WERI-Rb-1 (cell line): ENCODE measurements around the gene OMP.
A peak's percentile ranks its signal among the peaks of the same experiment; 100 is the strongest.

Source experiments
- DNase-seq: peaks from one replicate; pipeline ENCODE4 v3.0.0-alpha.2; 2020
- H3K27ac ChIP-seq: fragments of 250-450 bp; sonication (Bioruptor Pico); 2 replicates; pipeline ENCODE4 v1.5.1; 2020; ENCODE audit warnings: mild to moderate bottlenecking, moderate library complexity
- H3K27me3 ChIP-seq: fragments of 250-450 bp; sonication (Bioruptor Pico); 2 replicates; pipeline ENCODE4 v1.5.1; 2021; ENCODE audit warnings: mild to moderate bottlenecking, low read depth, moderate library complexity; ENCODE audit not compliant: insufficient read depth, severe bottlenecking
- H3K36me3 ChIP-seq: fragments of 250-450 bp; sonication (Bioruptor Pico); 2 replicates; pipeline ENCODE4 v1.5.1; 2020; ENCODE audit warnings: mild to moderate bottlenecking, moderate library complexity
- H3K4me3 ChIP-seq: 2 replicates; pipeline ENCODE4 v1.5.1; 2011; ENCODE audit warnings: low read depth, mild to moderate bottlenecking, control low read depth, low read length
- H3K9me3 ChIP-seq: fragments of 250-450 bp; sonication (Bioruptor Pico); 2 replicates; pipeline ENCODE4 v1.5.1; 2021; ENCODE audit warnings: mild to moderate bottlenecking, moderate library complexity; ENCODE audit not compliant: severe bottlenecking
- TF ChIP-seq, protein P1 (sequence below): IDR thresholded peaks from 2 replicates; pipeline ENCODE4 v1.5.1; 2011; ENCODE audit warnings: low read depth, mild to moderate bottlenecking, control low read depth, inconsistent platforms, low read length

OMP gene

DNA sequence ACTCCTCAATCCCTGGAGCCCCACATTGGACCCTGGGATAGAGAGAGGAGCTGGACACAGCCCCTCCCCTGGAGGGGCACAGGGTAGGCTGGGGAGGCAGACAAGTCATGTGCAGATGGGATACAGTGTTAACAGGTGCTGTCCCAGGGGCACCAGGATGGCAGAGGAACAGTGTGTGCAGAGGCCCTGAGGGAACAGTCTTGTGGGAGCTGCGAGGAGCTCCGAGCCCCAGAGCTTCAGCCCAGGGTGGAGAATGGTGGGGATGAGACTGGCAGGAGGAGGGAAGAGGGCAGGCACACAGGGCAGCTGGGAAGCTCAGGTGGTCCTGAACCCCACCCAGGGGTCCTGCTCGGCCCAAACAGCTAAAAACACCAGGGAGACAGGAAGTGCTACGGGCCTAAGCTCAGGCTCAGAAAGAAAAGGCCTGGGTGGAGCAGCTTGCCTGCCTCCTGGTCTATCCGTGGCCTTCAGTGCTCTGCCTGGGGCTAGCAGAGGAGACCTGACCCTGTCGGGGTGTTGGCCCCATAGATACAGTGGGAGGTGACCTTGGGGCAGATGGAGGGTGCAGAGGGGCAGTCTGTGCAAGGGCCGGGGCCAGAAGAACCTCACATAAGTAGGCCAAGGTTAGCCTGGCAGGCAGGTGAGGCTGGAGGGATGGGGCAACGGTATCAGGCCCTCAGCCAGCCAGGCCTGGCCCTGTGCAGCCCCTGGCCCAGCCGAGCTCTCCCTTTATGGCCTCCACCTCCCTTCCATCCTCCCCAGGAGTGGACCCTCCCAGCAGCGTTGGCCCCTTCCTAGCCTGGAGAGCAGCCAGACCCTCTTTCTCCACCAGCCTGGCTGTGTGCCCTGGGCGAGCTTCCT is 20.4 kb upstream of the OMP start:
- H3K4me3 ChIP-seq: no peak overlapping the region
- peaks cover 5% of the 10 kb centered on the region for H3K9me3 ChIP-seq
- no peak overlapping the region for H3K27ac ChIP-seq
- no peaks in the 10 kb centered on the region for H3K27me3 ChIP-seq
- TF ChIP-seq, protein P1, sequence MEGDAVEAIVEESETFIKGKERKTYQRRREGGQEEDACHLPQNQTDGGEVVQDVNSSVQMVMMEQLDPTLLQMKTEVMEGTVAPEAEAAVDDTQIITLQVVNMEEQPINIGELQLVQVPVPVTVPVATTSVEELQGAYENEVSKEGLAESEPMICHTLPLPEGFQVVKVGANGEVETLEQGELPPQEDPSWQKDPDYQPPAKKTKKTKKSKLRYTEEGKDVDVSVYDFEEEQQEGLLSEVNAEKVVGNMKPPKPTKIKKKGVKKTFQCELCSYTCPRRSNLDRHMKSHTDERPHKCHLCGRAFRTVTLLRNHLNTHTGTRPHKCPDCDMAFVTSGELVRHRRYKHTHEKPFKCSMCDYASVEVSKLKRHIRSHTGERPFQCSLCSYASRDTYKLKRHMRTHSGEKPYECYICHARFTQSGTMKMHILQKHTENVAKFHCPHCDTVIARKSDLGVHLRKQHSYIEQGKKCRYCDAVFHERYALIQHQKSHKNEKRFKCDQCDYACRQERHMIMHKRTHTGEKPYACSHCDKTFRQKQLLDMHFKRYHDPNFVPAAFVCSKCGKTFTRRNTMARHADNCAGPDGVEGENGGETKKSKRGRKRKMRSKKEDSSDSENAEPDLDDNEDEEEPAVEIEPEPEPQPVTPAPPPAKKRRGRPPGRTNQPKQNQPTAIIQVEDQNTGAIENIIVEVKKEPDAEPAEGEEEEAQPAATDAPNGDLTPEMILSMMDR: no peak
- H3K36me3 ChIP-seq: no peaks in the 10 kb centered on the region
- no peak for DNase-seq

DNA sequence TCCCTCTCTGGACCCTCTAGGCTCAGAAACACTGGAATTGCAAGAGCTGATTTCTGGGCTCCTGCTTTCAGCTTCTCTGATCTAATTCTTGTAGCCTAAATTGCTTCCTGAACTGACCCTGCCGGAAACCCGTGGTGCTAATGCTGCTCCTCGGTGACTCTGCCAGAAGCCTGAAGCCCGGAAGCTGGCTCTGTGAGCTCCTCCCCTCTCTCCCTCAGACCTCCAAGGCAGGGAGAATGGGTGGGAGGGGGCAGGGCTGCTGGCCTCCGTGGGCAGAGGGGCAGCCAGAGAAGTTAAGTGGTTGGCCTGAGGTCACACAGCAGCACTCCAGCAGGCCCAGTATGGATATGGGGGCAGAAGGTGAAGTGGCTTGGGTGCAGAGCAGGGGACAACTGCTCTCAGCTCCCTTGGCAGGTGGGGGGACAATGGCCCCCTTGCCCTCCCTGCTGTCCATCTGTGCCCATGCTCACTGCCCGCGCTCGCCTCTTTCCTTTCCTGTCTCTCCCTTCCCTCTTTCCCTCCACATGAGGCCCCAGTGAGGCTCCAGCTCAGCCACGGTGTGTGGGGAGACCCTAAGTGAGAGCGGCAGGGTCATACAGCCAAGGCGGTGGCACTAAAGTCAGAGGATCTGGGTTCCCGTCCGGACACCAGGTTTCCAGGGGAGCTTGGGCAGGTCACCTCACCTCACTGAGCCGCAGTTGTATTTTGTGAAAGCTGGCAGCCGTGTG is 19.6 kb upstream of the OMP start:
- H3K4me3 ChIP-seq: no peak overlapping the region
- H3K36me3 ChIP-seq: no peaks in the 10 kb centered on the region
- H3K27me3 ChIP-seq: no peaks in the 10 kb centered on the region
- DNase-seq: peak; percentile 2
- TF ChIP-seq, protein P1: no peak
- no peak overlapping the region for H3K27ac ChIP-seq
- H3K9me3 ChIP-seq: peaks cover 5% of the 10 kb centered on the region

DNA sequence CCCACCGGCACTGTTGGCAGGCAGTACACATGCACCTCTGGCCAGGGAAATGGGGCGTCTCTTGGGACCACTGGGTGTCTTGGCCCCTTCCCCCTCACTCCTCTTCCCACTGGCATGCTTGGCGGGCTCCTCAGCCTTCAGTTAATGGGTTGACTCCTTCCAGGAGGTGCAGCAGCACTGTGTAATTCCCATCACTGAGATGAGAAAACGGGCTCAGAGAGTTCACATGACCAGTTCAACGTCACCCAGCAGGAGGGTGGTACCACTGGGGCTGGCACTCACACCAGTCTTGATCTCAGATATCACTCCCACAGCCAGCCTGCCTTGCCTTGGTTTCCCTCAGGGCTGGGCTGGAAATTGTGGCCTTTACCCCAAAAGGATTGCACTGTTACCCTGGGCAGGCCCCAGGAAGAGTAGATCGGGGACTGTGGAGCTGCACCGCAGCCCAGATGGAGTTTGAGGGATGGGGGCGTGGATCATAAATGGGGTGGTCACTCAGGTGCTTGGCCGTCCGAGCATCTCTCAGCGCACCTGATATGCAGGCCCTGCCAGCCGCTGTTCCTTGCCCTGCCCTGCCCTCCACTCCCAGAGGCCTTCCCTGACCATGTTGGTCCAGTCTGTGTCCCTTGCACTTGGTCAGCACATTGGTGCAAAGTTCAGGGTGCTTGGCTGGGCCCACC is 18.9 kb upstream of the OMP start:
- TF ChIP-seq, protein P1: no peak
- no peaks in the 10 kb centered on the region for H3K9me3 ChIP-seq
- H3K36me3 ChIP-seq: no peaks in the 10 kb centered on the region
- H3K27ac ChIP-seq: no peak overlapping the region
- H3K27me3 ChIP-seq: no peaks in the 10 kb centered on the region
- DNase-seq: no peak
- H3K4me3 ChIP-seq: no peak overlapping the region

DNA sequence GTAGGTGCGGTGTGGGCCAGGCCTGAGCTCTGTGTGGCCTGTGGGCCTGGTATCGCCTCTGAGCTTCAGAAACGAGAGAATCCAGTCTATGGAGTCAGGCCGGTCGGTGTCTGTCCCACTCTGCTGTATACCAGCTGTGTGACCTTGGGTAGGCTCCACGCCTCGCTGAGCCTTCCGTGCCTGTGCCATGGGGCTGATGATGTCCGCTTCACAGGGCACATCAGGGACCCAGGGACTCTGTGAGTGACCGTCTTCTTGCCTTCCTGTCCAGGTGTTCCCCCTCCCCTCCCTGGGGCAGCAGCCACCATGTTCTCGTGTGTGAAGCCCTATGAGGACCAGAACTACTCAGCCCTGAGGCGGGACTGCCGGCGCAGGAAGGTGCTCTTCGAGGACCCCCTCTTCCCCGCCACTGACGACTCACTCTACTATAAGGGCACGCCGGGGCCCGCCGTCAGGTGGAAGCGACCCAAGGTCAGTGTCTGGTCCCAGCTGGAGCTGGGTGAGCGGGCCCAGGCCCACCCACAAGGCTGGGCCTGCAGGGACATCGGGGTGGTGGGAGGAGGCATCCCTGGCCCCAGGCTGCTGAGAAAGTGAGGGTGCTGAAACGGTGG is 18.0 kb upstream of the OMP start:
- no peak overlapping the region for H3K27ac ChIP-seq
- H3K27me3 ChIP-seq: no peaks in the 10 kb centered on the region
- DNase-seq: peak; percentile 4
- H3K9me3 ChIP-seq: no peaks in the 10 kb centered on the region
- TF ChIP-seq, protein P1: no peak
- no peak overlapping the region for H3K4me3 ChIP-seq
- no peaks in the 10 kb centered on the region for H3K36me3 ChIP-seq

DNA sequence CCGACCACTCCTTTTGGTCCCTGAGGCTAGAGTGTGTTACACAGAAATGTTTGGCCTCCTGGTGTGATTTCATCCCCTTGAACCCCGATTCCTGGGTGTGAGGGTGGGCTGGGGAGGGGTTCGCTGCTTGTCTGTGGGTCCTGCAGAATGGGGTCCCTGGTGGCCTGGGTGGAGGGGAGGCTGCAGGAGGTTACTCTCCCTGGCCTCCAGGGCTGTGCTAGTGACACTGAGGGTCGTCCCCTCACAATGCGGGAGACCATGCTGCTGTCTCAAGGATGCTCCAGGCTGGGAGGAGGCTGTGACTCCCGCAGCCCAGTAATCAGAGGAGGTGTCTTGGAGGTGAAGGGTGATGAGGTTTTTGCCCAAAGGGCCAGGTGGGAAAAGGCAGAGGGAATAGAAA is 17.0 kb upstream of the OMP start:
- no peak overlapping the region for H3K4me3 ChIP-seq
- no peak overlapping the region for H3K27ac ChIP-seq
- TF ChIP-seq, protein P1: no peak
- no peaks in the 10 kb centered on the region for H3K36me3 ChIP-seq
- no peaks in the 10 kb centered on the region for H3K9me3 ChIP-seq
- no peaks in the 10 kb centered on the region for H3K27me3 ChIP-seq
- no peak for DNase-seq
